Measurements from ENCODE around the gene TEX52.

DNA sequence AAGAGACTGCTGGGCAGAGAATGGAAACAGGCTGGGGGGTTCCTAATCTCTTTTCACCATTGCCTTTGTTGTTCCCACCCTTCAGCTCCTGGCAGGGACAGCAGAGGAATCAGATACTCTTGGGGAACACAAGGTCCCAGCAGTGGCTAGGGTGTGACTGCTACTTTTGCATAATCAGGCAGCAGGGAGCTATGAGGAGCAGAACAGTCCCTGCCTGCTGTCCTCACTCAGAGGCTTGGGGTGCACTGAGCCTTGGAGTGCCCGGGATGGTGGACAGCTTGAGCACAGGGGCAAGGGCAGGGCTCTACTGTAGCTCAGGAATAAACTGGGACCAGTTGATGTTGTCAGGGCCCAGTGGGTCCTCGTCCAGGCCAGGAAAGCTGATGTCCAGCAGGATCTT is 1.5 kb upstream of the TEX52 start:
- TF ChIP-seq ZNF274 (IDR thresholded peaks at IDR 0.05; ENCODE audit: low read depth, low read length) (no peak), ZFX (IDR thresholded peaks at IDR 0.05) (no peak), JUND (IDR thresholded peaks at IDR 0.05) (no peak), POLR2A (IDR thresholded peaks at IDR 0.05; ENCODE audit: borderline replicate concordance, extremely low read depth, insufficient read depth, insufficient read length) (no peak), POLR2AphosphoS5 (IDR thresholded peaks at IDR 0.05; ENCODE audit: low read depth, low read length) (no peak), EGR1 (IDR thresholded peaks at IDR 0.05; ENCODE audit: low read depth) (no peak), FOSL1 (IDR thresholded peaks at IDR 0.05; ENCODE audit: low read depth) (no peak), EZH2 (IDR thresholded peaks at IDR 0.05) (no peak), YY1 (IDR thresholded peaks at IDR 0.05; ENCODE audit: extremely low read depth, insufficient replicate concordance, low read depth, low read length) (no peak), EZH2phosphoT487 (IDR thresholded peaks at IDR 0.05; ENCODE audit: borderline replicate concordance) (no peak)
- TF ChIP-seq, protein P1, sequence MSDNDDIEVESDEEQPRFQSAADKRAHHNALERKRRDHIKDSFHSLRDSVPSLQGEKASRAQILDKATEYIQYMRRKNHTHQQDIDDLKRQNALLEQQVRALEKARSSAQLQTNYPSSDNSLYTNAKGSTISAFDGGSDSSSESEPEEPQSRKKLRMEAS (IDR thresholded peaks at IDR 0.05): no peak
- TF ChIP-seq, protein P2, sequence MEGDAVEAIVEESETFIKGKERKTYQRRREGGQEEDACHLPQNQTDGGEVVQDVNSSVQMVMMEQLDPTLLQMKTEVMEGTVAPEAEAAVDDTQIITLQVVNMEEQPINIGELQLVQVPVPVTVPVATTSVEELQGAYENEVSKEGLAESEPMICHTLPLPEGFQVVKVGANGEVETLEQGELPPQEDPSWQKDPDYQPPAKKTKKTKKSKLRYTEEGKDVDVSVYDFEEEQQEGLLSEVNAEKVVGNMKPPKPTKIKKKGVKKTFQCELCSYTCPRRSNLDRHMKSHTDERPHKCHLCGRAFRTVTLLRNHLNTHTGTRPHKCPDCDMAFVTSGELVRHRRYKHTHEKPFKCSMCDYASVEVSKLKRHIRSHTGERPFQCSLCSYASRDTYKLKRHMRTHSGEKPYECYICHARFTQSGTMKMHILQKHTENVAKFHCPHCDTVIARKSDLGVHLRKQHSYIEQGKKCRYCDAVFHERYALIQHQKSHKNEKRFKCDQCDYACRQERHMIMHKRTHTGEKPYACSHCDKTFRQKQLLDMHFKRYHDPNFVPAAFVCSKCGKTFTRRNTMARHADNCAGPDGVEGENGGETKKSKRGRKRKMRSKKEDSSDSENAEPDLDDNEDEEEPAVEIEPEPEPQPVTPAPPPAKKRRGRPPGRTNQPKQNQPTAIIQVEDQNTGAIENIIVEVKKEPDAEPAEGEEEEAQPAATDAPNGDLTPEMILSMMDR (IDR thresholded peaks at IDR 0.05 in 2 of 3, conservative IDR thresholded peaks at IDR 0.05 in 1 of 3; ENCODE audit: borderline replicate concordance in 1 of 3, insufficient read depth in 1 of 3, low read depth in 2 of 3, low read length in 2 of 3): no peak
- TF ChIP-seq, protein P3, sequence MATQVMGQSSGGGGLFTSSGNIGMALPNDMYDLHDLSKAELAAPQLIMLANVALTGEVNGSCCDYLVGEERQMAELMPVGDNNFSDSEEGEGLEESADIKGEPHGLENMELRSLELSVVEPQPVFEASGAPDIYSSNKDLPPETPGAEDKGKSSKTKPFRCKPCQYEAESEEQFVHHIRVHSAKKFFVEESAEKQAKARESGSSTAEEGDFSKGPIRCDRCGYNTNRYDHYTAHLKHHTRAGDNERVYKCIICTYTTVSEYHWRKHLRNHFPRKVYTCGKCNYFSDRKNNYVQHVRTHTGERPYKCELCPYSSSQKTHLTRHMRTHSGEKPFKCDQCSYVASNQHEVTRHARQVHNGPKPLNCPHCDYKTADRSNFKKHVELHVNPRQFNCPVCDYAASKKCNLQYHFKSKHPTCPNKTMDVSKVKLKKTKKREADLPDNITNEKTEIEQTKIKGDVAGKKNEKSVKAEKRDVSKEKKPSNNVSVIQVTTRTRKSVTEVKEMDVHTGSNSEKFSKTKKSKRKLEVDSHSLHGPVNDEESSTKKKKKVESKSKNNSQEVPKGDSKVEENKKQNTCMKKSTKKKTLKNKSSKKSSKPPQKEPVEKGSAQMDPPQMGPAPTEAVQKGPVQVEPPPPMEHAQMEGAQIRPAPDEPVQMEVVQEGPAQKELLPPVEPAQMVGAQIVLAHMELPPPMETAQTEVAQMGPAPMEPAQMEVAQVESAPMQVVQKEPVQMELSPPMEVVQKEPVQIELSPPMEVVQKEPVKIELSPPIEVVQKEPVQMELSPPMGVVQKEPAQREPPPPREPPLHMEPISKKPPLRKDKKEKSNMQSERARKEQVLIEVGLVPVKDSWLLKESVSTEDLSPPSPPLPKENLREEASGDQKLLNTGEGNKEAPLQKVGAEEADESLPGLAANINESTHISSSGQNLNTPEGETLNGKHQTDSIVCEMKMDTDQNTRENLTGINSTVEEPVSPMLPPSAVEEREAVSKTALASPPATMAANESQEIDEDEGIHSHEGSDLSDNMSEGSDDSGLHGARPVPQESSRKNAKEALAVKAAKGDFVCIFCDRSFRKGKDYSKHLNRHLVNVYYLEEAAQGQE (IDR thresholded peaks at IDR 0.05; ENCODE audit: low read depth): no peak

Data from HCT116 (cell line).